GM18517 (cell line): ENCODE results near the gene ATMIN.

ENCODE experiments used
- ATAC-seq: cut with Tn5 transposase; IDR thresholded peaks from one replicate; pipeline ENCODE4 v1.9.1; 2021; ENCODE audit warnings: mild to moderate bottlenecking, moderate library complexity; ENCODE audit not compliant: unreplicated experiment

ATMIN gene

DNA sequence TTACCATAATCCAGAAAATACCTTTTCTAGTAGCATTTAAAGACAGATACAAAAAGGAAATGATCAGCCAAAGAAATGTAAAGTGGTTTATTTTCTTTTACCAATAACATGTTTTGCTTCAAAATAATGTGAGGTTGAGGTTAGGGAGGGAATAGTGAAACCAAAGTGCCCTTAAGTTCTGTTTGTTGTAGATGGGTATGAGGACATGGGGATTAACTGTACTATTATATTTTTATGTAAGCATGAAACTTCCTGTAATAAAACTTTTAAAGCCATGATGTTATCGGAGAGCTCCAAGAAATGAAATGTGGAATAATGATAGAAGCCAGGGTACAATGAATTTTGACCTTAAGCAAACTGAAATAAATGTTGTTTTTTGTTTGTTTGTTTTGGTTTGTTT lies 31.5 kb downstream of the ATMIN start:
- no peak for ATAC-seq

DNA sequence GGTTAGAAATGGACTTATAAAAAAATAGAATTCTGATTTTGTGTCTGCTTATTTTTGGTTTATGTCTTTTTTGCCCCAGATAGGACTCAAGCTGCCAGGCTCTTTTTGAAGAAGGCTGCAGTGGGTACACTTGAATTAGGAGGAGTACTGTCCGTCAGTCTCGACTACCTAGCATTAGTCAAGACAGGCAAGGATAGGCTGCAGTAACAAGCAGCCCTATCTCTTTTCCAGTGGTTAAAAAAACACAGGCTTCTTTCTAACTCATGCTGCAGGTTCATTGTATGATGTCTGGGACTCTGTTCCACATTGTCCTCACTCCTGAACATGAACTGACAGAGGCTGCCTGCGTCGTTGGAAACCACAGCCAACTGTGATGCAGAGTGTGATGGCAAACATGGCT lies 33.4 kb downstream of the ATMIN start:
- no peak for ATAC-seq

DNA sequence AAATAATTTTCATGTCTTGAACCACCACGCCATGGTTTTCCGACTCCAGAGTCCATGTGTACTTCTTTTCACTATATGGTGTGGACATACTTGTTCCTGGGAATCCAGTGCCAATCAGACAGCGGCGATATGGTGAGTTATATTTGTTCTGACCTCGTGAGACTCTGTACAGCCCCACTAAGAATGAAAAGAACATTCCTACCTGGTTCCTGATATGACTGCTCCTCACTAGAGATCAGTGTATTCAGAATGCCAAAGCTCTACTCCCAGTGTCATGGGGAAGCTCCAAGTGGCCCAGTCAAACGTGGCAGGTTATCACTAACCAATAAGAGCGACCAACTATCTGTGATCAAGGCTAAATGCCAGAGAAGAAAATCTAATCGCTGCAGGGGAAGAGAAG lies 35.3 kb downstream of the ATMIN start:
- ATAC-seq, result no peak

DNA sequence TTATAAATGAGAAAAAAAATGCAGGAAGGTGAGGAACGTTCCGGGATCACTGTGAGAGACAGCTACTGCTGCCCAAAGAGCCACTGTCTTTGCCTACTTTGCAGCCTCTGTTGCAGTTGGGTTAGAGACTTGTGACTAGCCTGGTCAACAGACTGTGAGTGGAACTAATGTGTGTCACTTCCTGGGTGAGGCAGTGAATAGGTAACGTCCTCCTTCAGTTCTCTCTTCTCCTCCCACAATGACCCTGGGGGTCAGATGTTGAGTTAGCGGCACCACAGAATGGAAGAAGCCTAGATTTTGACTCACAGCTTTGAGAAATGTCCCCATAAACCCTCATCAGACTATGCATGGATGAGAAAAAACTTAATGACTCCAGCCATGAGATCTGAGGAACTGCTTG lies 36.2 kb downstream of the ATMIN start:
- no peak for ATAC-seq

DNA sequence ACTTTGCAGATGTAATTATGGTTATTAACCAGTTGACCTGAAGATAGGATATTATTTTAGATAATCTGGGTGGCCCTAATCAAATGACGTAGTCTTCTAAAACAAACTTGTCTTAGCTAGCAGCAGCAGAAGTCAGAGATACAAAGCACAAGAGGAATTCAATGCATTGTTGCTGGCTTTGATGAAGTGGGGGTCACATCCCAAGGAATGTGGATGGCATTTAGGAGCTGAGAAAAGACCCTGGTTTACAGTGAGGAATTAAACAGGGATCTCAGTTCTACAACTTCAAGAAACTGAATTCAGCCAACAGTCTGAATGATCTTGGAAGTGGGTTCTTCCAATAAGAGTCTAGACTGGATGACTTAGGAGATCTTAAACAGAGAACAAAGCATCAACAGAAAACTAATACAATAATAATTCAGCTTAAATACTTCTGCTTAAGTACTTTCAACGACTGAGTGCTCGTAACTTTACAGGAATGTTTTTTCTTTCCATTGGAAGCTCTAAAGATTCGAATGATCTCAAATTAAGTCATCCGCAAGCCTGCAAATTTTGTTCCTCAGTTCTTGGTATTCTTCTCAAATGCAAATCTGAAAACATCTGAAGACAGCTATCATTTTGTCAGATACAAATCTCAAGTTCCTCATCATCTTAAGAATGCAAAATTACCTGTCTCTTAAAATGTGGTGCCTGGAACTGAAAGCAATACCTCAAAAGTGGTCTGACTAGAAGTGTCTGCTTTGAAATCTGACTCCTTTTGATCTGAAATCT lies 38.1 kb downstream of the ATMIN start:
- no peak for ATAC-seq

DNA sequence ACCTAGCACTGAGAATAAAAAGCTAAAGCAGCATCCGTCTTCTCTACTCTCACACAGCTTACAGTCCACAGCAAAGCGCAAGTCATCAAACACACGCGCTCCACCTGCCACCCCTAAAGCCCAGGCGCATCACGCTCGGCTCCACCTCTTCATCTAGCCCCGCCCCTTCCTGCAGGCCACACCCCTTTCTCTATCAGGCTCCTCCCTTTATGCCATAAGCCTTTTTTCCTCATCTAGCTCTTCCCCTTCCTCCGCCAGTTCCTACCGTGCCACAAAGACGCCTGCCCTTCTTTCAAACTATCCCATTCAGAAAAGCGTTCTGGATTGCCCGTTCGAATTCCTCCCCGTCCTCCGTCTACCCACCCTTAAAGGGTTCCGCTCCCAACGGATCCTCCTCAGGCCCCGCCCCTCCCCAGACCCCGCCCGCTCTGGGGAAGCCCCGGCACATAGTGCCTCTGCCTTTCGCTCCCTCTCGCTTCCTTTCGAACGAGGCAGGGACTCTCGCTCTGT lies 41.0 kb downstream of the ATMIN start:
- ATAC-seq, result peak; percentile 84

DNA sequence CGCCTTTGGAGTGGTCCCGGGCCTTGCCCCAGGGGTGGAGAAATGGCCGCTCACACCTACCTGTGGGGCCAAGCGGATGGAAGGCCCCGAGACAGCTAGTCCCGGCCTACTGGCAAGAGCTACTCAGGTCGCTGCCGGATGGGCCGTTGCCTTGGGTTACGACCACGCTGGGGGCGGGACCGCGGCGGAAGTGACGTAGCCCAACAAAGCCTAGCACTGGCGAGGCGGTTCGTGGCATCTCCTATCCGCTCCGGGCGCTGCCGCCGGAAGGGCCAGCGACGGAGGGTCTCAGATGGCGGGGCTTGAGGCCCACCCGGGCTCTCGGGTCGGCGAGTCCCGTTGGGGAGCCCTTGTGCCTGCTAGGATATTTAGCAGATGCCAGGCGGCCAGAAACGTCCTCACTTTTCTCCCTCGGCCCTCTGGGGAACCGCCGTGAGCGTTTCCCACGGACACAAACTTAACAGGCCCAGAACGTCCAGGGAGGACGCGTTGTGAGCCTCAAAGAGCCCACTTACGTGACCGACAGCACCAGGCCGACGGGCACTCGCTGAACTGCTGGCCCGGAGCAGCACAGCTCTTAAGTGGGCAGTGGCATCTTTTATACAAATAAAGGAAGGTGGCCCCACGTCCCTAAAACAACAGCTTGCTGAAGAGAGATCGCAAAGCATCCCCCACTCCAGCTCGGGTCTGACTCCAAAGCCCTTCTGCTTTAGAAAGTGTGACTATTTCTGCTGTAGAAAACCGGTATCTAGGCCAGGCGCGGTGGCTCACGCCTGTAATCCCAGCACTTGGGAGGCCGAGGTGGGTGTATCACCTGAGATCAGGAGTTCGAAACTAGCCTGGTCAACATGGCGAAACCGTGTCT lies 41.7 kb downstream of the ATMIN start, which contains the start of gene C16orf46:
Gene C16orf46, minus strand, starts transcription at position 163 of the 865 bp plus-strand sequence. CDS start 13,283 bp downstream, outside the sequence.
- ATAC-seq, result peak; percentile 96

DNA sequence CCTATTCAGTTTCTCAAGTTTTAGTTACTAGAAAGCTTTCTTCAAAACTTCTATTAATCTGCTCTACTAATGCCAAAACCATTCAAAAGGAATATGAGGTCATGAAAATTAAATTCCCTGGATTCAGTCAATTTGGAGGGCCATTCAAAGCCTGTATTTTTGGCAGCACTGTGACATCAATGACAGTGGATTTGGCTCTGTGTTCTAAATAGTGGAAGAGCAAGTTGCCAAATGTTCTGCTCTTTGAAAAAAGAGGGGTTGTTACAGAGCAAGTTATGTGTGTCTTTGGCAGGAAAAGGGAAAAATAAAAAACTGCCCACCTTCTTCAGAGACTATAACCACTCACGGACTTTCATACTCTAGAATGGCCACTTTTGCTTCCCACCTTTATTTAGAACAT lies 44.6 kb downstream of the ATMIN start:
- no peak for ATAC-seq

DNA sequence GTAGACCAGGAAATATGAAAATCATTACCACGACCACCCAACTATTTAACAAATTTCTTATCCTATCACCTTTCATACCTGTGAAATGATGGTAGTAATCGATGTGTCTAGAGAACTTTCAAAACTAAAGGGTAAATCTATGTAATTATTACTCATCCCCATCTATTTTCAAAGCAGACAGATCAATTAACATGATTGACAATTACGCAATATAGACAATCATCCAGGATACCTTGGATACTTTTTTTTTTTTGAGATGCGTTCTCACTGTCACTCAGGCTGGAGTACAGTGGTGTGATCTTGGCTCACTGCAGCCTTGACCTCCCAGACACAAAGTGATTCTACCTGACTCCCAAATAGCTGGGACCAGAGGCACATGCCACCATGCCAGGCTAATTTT lies 45.4 kb downstream of the ATMIN start:
- ATAC-seq, result no peak

DNA sequence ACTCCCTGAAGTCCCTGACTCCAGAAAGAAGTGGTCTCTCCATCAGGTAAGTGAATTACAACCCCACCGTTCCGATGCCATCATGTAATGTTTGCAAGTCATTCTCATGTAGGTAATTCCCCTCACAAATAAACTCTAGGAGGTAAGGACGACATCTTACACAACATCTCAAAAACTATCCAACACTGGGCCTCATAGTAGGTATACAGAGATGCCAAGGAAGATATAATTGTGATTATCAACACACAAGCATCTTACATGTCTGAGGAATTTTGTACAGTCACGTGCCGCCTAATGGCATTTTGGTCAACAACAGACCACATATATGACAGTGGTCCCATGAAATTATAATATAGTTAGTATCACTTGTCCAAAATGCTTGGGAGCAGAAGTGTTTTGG lies 53.2 kb downstream of the ATMIN start:
- ATAC-seq, result no peak

DNA sequence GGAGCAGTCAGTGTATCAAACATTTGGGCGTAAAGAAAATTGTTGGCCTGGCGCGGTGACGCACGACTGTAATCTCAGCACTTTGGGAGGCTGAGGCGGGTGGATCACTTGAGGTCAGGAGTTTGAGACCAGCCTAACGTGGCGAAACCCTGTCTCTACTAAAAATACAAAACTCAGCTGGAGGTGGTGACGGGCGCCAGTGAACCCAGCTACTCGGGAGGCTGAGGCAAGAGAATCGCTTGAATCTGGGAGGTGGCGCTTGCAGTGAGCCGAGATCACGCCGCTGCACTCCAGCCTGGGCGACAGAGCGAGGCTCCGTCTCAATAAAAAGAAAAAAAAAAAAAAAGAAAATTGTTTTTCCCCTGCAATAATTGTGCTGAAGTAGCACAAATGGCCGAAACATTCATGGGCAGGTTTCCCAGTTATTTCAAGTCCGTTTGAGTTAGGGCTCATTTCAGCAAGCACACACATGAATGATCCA lies 59.2 kb downstream of the ATMIN start:
- no peak for ATAC-seq

DNA sequence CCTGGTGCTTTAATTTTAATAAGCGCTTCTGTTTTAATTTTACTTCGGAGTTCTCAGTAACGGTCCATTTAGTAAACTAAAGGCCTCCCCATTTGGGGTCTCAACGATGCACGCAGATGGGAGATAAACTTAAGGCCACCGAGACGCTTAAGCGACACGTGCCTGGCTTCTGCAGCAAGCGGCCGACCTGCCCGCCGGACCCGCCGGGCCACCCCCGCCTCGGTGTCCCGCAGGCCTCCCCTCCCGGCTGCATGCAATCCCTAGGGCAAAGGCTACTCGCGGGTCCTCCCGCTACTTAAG lies 60.0 kb downstream of the ATMIN start:
- ATAC-seq, result peak; percentile 12

DNA sequence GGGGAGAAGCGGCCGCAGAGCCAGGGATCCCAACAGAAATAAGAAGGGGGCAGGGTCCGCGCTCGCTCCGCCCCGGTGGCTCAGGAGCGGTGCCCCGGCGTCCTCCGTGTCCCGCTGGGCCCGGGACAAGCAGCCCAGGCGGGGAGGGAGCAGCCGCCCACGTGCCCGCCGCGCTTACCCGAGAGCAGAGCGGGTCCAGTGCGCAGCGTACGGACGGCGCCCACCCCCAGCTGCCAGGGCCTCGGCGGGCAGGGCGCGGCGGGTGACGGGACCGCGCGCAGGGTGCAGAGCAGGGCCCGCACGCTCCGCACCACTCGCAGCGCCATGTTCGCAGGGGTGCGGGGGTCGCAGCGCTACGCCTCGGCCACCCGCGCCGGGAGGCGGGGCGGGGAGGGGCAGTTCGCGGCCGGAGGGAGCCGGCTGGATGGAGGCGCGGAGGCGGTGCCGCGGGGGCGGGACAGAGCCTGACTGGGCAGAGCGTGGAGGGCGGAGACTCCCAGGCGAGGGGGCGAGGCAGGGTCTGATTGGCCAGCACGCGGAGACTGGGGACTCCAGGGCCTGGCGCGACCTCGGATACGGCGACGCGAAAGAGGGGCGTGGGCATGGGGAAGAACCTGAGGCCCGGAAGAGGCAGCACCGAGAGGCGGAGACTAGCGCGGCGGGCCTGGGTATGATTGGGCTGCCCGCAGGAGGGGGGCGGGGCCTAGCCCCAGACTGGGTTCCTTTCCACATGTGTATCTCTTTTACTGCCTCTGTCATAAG lies 60.5 kb downstream of the ATMIN start, which contains the start of gene GCSH:
Gene GCSH, minus strand, starts transcription at position 443 of the 762 bp plus-strand sequence. Its CDS starts 117 bp downstream, at position 326.
- ATAC-seq, result peak; percentile 98

DNA sequence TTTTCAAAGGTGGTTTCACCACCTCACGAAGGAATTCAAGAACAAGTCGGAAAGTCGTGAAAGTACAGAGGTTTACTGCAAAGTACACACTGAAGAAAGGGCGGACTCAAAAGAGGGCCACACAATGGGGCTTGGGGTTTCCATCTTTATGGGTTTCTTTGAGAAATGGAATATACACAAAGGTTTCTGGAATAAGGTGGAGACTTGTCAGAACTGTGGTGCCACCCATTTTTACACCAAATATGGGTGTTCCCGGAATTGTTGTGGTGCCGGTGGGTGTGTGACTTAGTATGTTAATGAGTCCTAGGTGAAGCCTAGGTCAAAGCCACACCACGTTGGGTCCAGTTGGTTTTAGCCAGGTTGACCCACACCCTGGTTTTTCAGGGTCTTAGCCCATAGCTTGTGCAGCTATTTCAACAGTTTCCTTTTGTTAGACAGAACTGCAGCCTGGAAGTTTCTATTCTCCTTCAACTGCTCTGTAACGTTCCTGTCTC lies 61.1 kb downstream of the ATMIN start:
- ATAC-seq, result no peak
